HG03342 (cell line): Measurements from ENCODE around the gene RAD50.
A peak's percentile ranks its signal among the peaks of the same experiment; 100 is the strongest.

Source experiments
- ATAC-seq: cut with Tn5 transposase; IDR thresholded peaks from one replicate; pipeline ENCODE4 v1.9.1; 2021; ENCODE audit warnings: mild to moderate bottlenecking, moderate library complexity; ENCODE audit not compliant: unreplicated experiment

Gene RAD50

DNA sequence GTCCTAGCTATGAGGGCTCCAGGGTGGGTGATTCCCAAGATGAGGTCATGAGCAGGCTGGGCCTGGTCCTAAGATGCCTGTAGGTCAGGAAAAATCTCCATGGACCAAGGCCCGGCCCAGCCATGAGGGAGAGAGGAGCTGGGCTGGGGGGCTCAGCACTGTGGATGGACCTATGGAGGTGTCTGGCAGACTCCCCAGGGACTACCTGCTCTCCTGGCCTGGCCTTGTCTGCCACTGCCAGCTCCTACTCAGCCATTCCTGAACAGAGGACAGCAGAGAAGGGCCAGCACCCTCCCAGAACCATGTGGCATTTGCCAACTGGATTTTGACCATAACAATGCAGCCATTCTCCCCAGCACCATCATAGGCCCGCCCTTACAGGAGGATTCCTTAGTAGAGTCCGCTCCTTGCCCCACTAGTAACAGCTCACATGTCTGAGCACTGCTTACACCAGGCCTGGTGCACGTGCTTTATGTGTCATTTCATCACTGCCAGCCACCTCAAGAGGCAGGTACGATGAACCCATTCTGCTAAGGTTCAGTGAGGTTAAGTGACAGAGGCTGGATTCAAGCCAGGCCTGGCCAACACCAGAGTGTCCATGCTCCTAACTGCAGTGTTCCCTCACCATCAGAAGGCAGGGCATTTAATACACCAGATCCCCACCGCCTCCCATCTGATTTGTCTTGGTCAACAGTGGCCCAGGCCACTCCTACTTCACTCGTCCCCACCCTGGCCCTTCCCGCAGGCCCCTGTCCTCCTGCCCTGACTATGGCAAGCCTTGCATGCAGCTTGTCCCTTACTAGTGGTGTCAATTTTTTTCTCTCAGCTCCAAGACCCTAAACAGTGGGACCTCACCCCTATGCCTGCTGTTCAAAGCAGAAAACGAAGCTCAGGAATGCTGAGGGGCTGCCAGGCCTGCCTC lies 101.9 kb downstream of the RAD50 start:
- no peak for ATAC-seq

DNA sequence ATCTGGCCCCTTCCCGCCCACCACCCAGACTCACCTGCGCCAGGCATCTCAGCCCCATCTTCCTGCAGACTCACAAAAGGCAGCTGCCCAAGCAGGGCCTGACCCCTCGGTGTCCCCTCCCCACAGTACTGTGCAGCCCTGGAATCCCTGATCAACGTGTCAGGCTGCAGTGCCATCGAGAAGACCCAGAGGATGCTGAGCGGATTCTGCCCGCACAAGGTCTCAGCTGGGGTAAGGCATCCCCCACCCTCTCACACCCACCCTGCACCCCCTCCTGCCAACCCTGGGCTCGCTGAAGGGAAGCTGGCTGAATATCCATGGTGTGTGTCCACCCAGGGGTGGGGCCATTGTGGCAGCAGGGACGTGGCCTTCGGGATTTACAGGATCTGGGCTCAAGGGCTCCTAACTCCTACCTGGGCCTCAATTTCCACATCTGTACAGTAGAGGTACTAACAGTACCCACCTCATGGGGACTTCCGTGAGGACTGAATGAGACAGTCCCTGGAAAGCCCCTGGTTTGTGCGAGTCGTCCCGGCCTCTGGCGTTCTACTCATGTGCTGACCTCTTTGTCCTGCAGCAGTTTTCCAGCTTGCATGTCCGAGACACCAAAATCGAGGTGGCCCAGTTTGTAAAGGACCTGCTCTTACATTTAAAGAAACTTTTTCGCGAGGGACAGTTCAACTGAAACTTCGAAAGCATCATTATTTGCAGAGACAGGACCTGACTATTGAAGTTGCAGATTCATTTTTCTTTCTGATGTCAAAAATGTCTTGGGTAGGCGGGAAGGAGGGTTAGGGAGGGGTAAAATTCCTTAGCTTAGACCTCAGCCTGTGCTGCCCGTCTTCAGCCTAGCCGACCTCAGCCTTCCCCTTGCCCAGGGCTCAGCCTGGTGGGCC lies 103.1 kb downstream of the RAD50 start:
- ATAC-seq = no peak

DNA sequence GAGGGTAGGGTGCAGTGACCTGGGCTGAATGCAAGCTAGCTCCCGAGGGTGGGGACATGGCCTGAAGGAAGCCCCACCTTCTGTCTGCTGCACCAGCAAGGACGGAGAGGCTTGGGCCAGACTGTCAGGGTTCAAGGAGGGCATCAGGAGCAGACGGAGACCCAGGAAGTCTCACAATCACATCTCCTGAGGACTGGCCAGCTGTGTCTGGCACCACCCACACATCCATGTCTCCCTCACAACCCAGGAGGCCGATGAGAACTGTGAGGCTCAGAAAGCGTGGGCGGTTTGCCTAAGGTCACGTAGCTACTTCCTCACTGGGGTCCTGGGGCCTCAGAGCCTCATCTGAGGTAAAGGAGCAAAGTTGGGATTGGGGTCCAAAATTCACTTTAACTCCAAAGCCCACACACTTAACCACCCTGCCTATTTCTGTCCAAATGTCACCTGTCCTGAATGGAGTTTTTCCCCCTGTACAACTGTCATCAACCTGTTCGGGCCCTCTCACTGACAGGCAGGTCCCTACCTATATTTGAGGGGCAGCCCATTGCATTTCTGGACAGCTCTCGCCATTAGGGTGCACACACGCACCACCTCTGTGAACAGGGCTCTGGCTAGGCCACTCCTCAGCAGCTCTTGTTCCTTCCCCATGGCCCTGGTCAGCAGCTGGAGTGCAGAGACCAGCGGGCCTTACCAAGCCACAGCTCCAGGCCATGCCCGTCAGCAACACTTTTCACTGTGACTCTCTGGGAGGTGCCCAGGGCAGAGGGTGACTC lies 104.6 kb downstream of the RAD50 start:
- peak; percentile 22 for ATAC-seq

DNA sequence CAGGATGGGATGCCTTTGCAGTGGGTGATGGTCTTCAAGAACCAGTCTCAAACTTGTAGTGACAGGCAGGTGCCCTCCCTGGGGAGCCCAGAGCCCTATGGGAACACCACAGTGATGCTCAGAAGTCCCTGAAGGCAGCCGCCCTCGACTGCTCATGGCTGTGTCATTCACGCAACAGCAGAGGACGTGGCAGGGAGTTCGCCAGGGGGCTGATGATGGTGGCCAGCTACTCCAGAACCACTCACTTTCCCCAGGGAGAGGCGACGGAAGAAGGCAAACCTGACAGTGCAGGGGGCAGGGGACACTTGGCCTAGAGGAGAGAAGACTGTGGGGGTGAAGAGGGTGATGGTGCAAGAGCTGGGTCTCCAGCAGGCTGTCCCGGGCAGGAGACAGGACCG lies 105.2 kb downstream of the RAD50 start:
- ATAC-seq = no peak

DNA sequence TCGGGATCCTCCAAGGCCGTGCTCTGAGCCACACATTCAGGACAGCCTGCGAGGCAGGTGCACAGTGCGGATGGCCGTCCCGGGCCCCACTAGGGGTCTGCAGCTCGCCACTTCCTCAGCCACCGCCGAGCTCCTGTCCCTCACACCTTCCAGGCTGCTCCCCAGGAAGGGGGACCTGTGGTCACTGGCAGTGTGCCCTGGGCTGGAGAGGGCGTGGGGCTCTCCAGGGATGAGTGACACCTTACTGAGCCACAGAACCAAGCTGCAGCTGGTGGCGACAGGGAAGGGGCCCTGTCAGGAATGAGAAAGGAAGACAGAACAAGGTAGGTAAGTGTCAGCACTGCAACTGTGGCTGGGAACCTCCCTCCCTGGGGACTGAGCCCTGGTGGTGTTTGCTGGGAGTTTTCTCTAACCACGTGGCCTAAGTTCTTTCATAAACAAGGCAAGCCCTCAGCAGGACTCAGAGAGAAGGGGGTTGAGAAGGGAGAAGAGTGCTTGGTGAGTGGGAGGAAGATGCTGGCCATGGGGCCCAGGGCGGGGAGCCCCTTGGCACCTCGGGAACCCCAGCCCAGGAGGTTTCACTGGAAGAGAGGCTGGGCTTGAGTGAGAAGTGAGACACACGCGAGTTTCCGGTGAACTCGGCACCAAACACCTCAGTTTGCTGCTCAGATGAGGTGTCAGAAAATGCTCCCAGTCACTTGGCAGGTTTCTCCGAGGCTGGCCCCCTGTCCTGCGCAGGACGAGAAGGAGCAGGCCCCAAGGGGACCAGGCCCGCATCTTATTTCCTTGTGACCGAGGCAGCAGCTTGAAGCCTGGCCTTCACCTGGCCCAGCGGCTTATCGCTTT lies 106.4 kb downstream of the RAD50 start:
- peak; percentile 51 for ATAC-seq

DNA sequence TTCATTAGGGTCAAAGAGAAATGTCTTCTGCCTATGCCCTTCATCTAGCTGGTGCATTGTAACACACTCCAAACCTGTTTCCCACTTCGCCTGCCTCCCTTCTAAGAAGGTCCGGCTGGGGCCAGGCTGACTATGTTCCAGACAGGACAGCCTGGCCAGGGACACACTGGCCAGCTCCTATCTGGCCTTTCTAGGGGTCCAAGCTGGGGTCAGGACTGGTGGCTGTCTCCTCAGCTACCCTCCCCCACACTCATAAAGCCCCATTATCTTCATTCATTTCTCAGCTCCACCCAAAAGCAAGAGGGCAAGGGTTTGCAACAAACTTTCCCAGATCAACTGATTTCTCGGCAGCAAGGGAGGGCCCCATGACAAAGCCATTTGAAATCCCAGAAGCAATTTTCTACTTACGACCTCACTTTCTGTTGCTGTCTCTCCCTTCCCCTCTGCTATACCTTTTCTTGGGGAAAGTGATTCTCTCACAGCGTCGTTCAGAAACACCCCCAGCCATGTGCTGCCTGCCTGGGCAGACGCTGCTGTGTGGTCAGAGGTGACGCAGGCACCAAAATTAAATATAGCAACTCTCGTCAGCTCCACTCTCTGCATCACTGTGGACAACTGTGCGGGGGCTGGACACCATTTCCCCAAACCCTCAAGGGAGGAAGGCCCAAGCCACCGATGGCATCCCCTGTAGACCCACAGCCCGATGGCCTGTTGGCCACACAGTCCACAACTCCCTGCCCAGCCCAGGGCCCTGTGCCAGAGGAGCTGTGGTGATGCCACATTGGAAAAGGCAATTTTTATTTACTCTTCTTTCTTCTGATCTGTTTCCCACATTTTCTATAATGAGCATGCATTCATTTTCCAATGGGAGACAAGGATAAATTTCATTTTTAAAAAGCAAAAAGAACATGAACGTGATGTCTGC lies 107.3 kb downstream of the RAD50 start:
- peak; percentile 53 for ATAC-seq

DNA sequence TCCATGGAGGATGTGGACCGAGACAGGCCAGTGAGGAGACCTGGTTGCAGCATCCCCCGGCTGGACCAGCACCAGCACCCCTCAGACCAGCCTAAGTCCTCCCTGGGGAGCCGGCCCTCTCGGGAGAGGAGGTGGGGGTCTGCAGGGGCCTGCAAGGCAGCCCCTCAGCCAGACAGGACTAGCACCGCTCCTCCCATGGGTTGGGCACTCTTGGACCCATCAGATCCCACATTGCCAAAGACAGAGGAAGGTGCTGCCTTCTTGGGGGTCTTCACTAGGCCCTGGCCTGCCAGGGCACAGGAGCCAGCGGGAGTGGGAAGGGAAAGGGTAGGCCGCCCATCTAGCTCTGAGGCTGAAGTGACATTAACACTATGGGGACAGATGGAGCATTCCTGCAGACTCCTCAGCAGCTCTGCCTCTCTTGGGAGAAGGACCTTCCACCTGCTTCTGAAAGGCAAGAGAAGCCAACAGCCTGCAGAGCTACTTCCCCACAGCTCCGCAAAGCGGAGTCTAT lies 108.0 kb downstream of the RAD50 start:
- no peak for ATAC-seq

DNA sequence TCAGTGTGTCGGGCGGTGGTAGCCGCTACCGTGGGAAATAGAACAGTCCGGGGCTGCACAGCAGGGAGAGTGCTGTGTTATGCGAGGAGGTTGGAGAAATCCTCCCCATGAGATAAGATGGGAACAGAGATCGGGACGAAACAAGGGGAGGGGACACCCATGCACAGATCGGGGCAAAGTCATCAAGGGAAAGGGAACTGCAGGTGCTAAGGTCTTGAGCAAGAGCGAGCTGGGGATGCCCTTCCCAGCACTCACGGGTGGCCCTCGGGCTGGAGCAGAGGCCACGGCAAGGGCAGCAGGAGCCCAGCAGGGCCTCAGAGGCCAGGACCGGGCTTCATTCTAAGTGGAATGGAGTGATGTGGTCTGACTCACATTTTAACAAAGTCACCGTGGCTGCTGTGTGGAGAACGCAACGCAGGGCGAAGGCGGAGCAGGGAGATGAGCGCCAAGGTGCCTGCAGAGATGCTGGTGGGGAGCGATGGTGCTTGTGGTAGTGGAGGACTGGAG lies 108.8 kb downstream of the RAD50 start:
- ATAC-seq = no peak

DNA sequence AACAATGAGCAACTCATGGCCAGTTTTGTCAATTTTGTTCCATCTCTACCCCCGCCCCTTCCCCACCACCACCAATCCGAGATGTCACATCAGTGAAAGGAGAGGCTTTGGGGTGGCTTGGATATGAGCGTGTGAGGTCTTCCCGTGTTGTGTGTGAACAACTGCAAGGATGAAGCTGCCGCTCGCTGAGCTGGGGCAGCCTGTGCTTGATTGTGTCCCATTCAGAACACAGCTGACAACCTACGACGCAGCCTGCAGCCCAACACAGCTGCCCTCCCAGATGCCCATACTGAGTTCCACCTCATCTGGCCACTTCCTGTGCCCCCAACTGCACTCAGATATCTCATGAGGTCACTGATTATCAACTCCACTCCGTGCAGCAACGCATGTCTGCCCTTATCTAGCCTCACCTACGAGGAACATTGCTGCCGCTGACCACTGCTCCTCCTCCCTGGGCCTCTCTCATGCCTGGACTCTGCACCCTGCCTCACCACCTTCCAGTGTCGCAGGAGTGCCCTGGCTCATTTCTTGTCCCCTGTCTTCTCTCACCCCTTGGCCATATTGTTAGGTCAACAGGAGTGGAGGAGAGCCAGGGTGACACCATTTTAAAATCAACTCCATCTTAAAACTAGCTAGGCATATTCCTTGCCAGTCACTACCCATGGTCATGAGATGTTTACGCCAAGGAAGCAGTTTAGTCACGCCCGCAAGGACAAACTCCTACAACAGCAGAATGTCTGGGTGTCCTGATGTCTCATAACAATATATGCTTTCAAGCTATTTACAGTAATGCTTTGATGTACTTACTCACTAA lies 109.7 kb downstream of the RAD50 start:
- no peak for ATAC-seq

DNA sequence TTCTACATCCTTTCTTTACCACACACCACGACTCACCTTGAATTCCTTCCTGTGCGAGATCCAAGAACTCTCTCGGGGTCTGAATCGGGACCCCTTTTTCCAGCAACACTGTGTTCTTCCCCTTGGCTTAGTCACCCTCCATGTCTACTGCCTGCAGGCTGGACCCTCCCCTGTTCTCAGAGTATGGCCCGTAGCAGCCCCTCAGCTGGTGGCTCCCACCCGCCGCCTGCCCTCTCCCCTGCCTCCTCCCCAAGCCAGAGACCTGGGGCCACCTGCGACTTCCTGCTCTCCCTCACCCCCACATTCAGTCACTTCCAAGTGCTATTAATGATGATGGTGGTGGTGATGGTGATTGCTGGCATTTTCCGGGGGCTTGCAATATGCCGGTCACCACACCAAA lies 110.5 kb downstream of the RAD50 start:
- ATAC-seq = no peak

DNA sequence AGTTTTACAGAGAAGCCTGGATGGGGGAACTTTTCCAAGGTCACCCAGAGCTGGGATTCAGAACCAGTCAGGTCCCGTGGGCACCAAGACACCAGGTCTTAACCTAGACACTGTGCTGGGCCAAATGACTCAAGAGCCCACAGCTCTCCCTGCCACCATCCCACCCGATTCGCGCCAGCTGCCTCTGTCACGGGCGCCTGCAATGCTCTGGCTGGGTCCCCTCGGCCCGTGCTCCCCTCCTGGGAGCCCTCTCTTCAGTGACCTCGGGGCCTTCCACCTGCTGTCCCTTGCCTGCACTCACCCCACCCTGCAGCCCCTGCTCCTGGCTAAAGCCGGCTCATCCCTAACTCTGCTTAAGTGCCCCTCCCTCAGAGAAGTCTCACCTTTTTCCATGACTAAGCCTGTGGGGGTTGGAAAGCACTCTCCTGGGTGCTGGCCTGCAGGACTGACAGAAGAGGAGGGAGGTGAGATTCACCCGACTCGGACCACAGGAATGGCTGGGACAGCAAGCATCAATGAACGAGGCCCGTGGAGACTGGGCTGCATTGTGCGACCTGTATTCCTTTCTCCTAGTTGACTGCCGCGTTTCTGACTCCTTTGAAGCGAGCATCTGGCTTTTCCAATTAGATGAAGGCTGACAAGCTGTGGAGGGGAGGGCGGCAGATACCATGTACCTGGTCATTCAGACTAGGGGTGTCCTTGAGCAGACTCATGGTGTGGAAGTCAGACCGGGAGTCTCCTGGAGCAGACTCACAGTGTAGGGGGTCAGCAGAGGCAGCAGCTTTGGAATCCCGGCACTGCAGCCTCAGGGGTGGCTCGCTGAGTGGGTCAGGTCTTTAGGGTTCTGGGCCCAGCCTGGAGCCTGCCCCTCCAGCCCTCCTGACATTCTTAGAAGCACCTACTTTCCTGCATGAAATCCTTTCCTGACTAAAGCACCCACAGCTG lies 111.3 kb downstream of the RAD50 start:
- ATAC-seq = no peak

DNA sequence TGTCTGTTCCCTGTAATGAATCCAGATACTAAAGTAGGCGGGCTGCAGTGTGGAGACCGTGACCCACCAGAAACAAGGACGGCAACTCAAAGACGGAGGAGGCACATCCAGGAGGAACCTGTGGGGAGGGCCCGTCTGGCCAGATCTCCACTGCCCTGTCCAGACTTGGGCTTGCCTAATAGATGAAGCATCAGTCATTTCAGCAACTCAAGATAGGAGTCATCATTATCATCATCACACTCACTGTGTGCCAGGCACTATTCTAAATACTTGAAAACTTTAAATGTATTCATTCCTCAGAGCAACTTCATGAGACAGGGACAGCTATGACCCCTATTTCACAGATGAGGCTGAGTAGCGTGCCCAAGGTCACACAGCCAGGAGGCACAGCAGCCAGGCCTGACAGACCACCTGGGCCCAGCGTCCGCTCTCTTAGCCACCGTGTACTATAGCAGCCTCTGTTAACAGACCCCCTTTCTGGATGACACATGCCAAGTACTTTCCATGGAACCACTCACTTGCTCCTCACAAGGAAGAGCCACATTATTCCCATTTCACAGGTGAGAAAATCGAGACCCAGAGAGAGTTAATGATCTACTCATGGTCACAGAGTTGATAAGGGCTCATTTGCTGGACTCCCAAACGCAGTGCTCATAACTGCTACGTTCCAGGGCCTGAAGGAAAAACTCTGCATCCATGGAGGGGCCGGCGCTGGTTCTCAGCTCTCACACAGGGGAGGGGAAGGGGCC lies 112.1 kb downstream of the RAD50 start:
- ATAC-seq = no peak

DNA sequence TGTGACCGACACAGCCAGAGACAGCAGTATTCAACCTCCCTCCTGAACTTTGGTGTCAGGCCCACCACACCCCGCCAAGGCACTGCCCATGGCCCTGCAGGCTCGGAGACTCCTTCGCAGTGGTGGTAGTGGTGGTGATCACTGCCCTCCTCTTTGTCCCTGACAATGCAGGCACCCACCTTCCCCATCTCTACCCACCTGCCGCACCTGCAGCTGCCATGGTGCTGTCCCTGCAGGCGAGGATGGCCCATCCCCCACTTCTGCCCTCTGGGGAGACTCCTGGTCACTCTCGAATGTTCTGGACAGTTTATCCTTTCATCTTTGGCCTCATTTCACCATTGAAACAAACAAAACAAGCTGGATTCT lies 112.7 kb downstream of the RAD50 start:
- no peak for ATAC-seq

DNA sequence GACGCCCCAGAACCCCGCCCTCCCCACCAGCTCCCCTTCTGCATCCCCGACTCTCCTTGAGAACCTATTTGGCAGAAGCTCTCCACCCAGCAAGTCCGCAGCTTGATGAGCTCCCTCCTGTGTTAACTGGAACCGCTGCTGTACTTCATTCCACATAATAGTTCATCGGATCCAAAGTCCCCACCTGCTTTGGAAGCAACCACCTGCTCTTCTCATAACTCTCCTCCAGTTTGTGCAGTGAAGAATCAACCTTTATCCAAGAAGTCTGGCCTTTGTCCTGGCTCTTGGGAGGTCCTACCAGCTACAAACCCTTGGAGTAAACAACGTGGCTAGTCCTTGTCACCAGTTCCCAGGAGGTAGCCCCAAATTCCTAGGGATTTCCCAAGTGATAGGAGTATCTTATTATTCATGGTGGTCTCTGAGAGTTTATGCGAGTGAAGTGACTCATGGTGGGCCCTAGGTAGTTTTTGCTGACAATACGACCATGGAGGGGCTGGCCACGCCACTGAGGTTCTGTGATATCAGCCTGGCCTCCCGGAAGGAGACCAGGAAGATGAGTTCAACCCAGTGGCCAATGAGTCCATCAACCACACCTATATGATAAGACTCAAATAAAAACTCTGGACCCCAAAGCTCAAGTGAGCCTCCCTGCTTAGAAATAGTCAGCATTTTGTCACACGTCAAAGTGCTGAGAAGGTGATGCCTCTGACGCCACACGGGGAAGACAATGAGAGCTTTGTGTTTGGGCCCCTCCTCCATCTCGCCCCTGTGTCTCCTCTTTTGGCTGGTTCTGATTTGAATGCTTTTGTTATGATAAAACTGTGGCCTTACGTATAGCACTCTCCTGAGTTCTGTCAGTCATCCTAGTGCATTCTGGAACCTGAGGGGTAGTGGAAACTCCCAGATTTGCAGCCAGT lies 113.4 kb downstream of the RAD50 start:
- ATAC-seq = no peak

DNA sequence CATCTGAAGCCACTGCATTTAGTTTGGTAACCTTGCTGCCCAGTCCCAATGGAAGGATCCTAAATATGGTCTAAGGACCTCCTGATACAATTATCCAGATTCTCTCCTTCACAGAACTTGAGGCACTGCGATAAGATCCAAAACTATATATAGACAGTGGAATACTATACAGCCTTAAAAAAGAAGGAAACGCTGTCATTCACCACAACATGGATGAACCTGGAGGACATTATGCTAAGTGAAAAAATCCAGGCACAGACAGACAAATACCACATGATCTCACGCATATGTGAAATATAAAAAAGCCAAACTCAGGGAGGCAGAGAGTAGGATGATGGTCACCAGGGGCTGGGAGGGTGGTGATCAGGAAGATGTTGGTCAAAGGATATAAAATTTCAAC lies 114.2 kb downstream of the RAD50 start:
- ATAC-seq = no peak
